Measurements from ENCODE around the gene ZNF182. TPM values are rescaled to one million over a fixed set of nuclear protein-coding genes. Genes with fewer than 3 reads are reported as not detected.
"Not testable (repeated sequence)": the region's sequence is repeated elsewhere in the genome, so short reads cannot be mapped to it uniquely, and the experiment has no call there.

Gene ZNF182
- total and polyA plus RNA-seq, 2 donors: 3.5 to 11.3 TPM

GRCh38 chrX:47973235-47973634 lies 30.6 kb downstream of the ZNF182 start:
- WGBS: 95% methylated on average over 3 of the region's 3 CpGs
- no peak for DNase-seq (ENCODE audit: extremely low spot score)

GRCh38 chrX:47965526-47965925 lies 38.3 kb downstream of the ZNF182 start:
- 96% methylated on average over 14 of the region's 14 CpGs for WGBS
- H3K27ac ChIP-seq (ENCODE audit: low read depth); DNase-seq (ENCODE audit: extremely low spot score); H3K36me3 ChIP-seq (ENCODE audit: insufficient read depth); H3K4me3 ChIP-seq (ENCODE audit: low read depth, low read length); H3K4me1 ChIP-seq (ENCODE audit: insufficient read depth): not testable (repeated sequence)

More at GRCh38 chrX:47973235-47973634, 30.6 kb downstream of the ZNF182 start:
- Histone ChIP-seq H3K27ac (ENCODE audit: low read depth) (no peak overlapping the region), H3K4me1 (ENCODE audit: insufficient read depth) (no peaks in the 10 kb centered on the region), H3K36me3 (ENCODE audit: insufficient read depth) (peaks cover 2% of the 10 kb centered on the region), H3K4me3 (ENCODE audit: low read depth, low read length) (no peak overlapping the region)

GRCh38 chrX:47961830-47962229 lies 42.0 kb downstream of the ZNF182 start:
- H3K27ac ChIP-seq (ENCODE audit: low read depth); H3K4me3 ChIP-seq (ENCODE audit: low read depth, low read length); H3K4me1 ChIP-seq (ENCODE audit: insufficient read depth); H3K36me3 ChIP-seq (ENCODE audit: insufficient read depth); DNase-seq (ENCODE audit: extremely low spot score): not testable (repeated sequence)
- WGBS: 74% methylated on average over 6 of the region's 6 CpGs

GRCh38 chrX:47960406-47960805 lies 43.4 kb downstream of the ZNF182 start:
- Histone ChIP-seq H3K4me1 (ENCODE audit: insufficient read depth) (no peaks in the 10 kb centered on the region), H3K27ac (ENCODE audit: low read depth) (no peak overlapping the region), H3K4me3 (ENCODE audit: low read depth, low read length) (no peak overlapping the region), H3K36me3 (ENCODE audit: insufficient read depth) (no peaks in the 10 kb centered on the region)
- WGBS: 70% methylated on average over 2 of the region's 2 CpGs
- no peak for DNase-seq (ENCODE audit: extremely low spot score)

- H3K4me3 ChIP-seq (ENCODE audit: low read depth, low read length): no peak overlapping the region
- DNase-seq (ENCODE audit: extremely low spot score): no peak
- WGBS: 45% methylated on average over 4 of the region's 4 CpGs
- no peaks in the 10 kb centered on the region for H3K36me3 ChIP-seq (ENCODE audit: insufficient read depth)
- no peak overlapping the region for H3K27ac ChIP-seq (ENCODE audit: low read depth)
- H3K4me1 ChIP-seq (ENCODE audit: insufficient read depth): no peaks in the 10 kb centered on the region
Observed at GRCh38 chrX:47958761-47959342, 44.9 kb downstream of the ZNF182 start.

GRCh38 chrX:47958206-47958605 lies 45.6 kb downstream of the ZNF182 start:
- DNase-seq (ENCODE audit: extremely low spot score): not testable (repeated sequence)

GRCh38 chrX:47956016-47956415 lies 47.8 kb downstream of the ZNF182 start:
- DNase-seq (ENCODE audit: extremely low spot score): no peak
- Histone ChIP-seq H3K4me1 (ENCODE audit: insufficient read depth) (no peaks in the 10 kb centered on the region), H3K27ac (ENCODE audit: low read depth) (no peak overlapping the region), H3K4me3 (ENCODE audit: low read depth, low read length) (no peak overlapping the region), H3K36me3 (ENCODE audit: insufficient read depth) (no peaks in the 10 kb centered on the region)
- 92% methylated on average over 13 of the region's 13 CpGs for WGBS

More at GRCh38 chrX:47958206-47958605, 45.6 kb downstream of the ZNF182 start:
- not testable (repeated sequence) for H3K27ac ChIP-seq (ENCODE audit: low read depth); H3K36me3 ChIP-seq (ENCODE audit: insufficient read depth); H3K4me3 ChIP-seq (ENCODE audit: low read depth, low read length); H3K4me1 ChIP-seq (ENCODE audit: insufficient read depth)
- 36% methylated on average over 3 of the region's 4 CpGs for WGBS

- not testable (repeated sequence) for H3K27ac ChIP-seq (ENCODE audit: low read depth); H3K36me3 ChIP-seq (ENCODE audit: insufficient read depth); H3K4me1 ChIP-seq (ENCODE audit: insufficient read depth); H3K4me3 ChIP-seq (ENCODE audit: low read depth, low read length); DNase-seq (ENCODE audit: extremely low spot score)
- WGBS: 84% methylated on average over 7 of the region's 7 CpGs
Observed at GRCh38 chrX:47955295-47955694, 48.5 kb downstream of the ZNF182 start.

GRCh38 chrX:47941423-47941822 lies 62.4 kb downstream of the ZNF182 start:
- H3K4me3 ChIP-seq (ENCODE audit: low read depth, low read length): no peak overlapping the region
- no peak overlapping the region for H3K27ac ChIP-seq (ENCODE audit: low read depth)
- no peaks in the 10 kb centered on the region for H3K4me1 ChIP-seq (ENCODE audit: insufficient read depth)
- DNase-seq (ENCODE audit: extremely low spot score): no peak
- WGBS: 80% methylated on average over 4 of the region's 4 CpGs
- no peaks in the 10 kb centered on the region for H3K36me3 ChIP-seq (ENCODE audit: insufficient read depth)

- DNase-seq (ENCODE audit: extremely low spot score): no peak
- Histone ChIP-seq H3K36me3 (ENCODE audit: insufficient read depth) (no peaks in the 10 kb centered on the region), H3K4me3 (ENCODE audit: low read depth, low read length) (no peak overlapping the region), H3K4me1 (ENCODE audit: insufficient read depth) (no peaks in the 10 kb centered on the region), H3K27ac (ENCODE audit: low read depth) (no peak overlapping the region)
- over 99% methylated on average over 4 of the region's 4 CpGs for WGBS
Observed at GRCh38 chrX:47940448-47940847, 63.3 kb downstream of the ZNF182 start.

GRCh38 chrX:47936940-47937317 lies 66.9 kb downstream of the ZNF182 start:
- H3K4me3 ChIP-seq (ENCODE audit: low read depth, low read length): no peak overlapping the region
- WGBS: 64% methylated on average over 3 of the region's 3 CpGs
- no peaks in the 10 kb centered on the region for H3K36me3 ChIP-seq (ENCODE audit: insufficient read depth)
- H3K27ac ChIP-seq (ENCODE audit: low read depth): no peak overlapping the region
- no peaks in the 10 kb centered on the region for H3K4me1 ChIP-seq (ENCODE audit: insufficient read depth)
- no peak for DNase-seq (ENCODE audit: extremely low spot score)

- no peaks in the 10 kb centered on the region for H3K4me1 ChIP-seq (ENCODE audit: insufficient read depth)
- no peak overlapping the region for H3K4me3 ChIP-seq (ENCODE audit: low read depth, low read length)
- WGBS: 7% methylated on average over 15 of the region's 15 CpGs
- no peak overlapping the region for H3K27ac ChIP-seq (ENCODE audit: low read depth)
- H3K36me3 ChIP-seq (ENCODE audit: insufficient read depth): no peaks in the 10 kb centered on the region
- no peak for DNase-seq (ENCODE audit: extremely low spot score)
Observed at GRCh38 chrX:47936224-47936939, 67.4 kb downstream of the ZNF182 start.

- WGBS: 44% methylated on average over 5 of the region's 5 CpGs
- Histone ChIP-seq H3K36me3 (ENCODE audit: insufficient read depth) (no peaks in the 10 kb centered on the region), H3K4me1 (ENCODE audit: insufficient read depth) (no peaks in the 10 kb centered on the region), H3K27ac (ENCODE audit: low read depth) (no peak overlapping the region), H3K4me3 (ENCODE audit: low read depth, low read length) (no peak overlapping the region)
- no peak for DNase-seq (ENCODE audit: extremely low spot score)
Observed at GRCh38 chrX:47933946-47934345, 69.8 kb downstream of the ZNF182 start.

GRCh38 chrX:47931970-47932369 lies 71.8 kb downstream of the ZNF182 start:
- H3K27ac ChIP-seq (ENCODE audit: low read depth); H3K4me3 ChIP-seq (ENCODE audit: low read depth, low read length); H3K4me1 ChIP-seq (ENCODE audit: insufficient read depth); H3K36me3 ChIP-seq (ENCODE audit: insufficient read depth); DNase-seq (ENCODE audit: extremely low spot score): not testable (repeated sequence)
- 93% methylated on average over 3 of the region's 3 CpGs for WGBS
